Stimulated activated CD8-positive, alpha-beta memory T cell treated with anti-CD3 and anti-CD28 coated beads, Interleukin-2, amount 100 ng/mL, for 1 hour (primary cell): ENCODE results near the gene SEC61B.

ENCODE experiments used
- DNase-seq, 2 donors: peaks; one replicate each; pipeline ENCODE4 v3.0.0-alpha.2; 2020; ENCODE audit warnings: low read depth in 2 of 2

SEC61B gene

GRCh38 chr9:99269416-99269815 lies 47.3 kb downstream of the SEC61B start:
- no peak for DNase-seq

GRCh38 chr9:99270491-99270890 lies 48.4 kb downstream of the SEC61B start:
- no peak for DNase-seq

GRCh38 chr9:99272836-99273235 lies 50.8 kb downstream of the SEC61B start:
- DNase-seq, result no peak

GRCh38 chr9:99274016-99274415 lies 51.9 kb downstream of the SEC61B start:
- DNase-seq, result no peak

GRCh38 chr9:99274495-99274894 lies 52.4 kb downstream of the SEC61B start:
- DNase-seq, result no peak
